GM18867 (cell line): ENCODE data around the gene SNTG2.
"Not testable (repeated sequence)": the region's sequence is repeated elsewhere in the genome, so short reads cannot be mapped to it uniquely, and the experiment has no call there.

Source experiments
- ATAC-seq: cut with Tn5 transposase; IDR thresholded peaks from one replicate; pipeline ENCODE4 v1.9.1; 2021; ENCODE audit warnings: mild to moderate bottlenecking, moderate library complexity; ENCODE audit not compliant: unreplicated experiment

Gene SNTG2

DNA sequence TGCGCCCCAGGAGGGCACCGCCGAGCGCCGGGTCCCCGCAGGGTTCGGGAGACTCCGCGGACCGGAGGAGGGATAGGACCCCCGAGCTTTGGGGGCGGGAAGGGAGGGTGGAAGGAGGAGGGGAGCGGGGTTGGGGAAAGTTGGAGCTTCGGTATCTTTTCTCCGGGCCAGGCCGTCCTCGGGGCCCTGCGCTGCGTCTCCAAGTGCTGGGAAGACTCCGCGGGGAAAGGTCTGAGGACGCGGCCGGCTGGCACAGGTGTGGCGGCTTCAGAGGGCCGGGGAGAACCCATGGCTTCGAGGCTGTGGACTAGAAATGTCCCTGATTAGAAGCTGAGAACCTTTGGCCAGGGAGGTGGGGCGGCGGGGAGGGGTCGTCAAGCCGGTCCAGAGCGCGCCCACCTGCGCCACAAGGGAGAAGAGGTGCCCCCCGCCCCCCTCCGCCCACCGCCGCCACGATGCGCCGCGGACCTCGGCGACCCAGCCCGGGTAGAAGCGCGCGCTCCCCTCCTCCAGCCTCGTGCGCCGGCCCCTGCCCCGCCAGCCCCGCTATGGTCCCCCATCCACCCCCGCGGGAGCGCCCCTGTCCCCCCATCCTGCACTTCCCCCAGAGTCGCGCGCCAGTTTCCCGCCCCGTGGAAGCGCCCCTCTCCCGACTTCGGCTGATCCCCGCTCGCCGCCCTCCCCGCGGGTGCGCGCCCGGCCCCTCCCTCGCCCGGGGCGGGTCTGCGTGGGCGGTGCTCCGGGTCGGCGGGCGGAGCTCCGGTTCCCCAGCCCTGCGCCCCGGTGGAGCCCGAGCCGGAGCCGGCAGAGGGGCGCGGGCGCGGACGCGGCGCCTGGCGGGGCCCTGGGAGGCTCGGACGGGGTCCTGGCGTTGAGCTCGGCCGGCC, at the start of gene SNTG2:
Gene SNTG2 (plus strand): TSS at position 770 of the 887 bp plus-strand sequence. CDS start 148 bp downstream, outside the sequence.
- ATAC-seq, result no peak

DNA sequence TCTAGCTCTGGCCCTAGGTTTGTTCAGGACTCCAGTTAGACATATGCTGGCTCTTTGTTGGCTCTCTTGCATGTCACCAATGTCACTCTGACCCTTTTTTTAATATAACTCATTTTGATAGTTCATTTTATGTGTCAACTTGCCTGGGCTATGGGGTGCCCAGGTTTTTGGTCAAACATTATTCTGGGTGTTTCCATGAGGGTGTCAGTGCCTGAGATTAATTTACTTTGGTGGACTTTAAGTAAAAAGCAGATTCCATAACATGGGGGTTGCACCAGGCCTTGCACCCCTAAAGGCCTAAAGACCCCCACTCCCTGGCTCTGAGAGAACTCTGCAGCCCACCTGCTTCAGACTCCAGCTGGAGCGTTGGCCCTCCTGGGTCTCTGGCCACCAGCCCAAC, 48.1 kb upstream of the SNTG2 start:
- no peak for ATAC-seq

GRCh38 chr2:903223-903900, 47.3 kb upstream of the SNTG2 start:
- no peak for ATAC-seq

GRCh38 chr2:904246-905024, 46.2 kb upstream of the SNTG2 start:
- no peak for ATAC-seq

DNA sequence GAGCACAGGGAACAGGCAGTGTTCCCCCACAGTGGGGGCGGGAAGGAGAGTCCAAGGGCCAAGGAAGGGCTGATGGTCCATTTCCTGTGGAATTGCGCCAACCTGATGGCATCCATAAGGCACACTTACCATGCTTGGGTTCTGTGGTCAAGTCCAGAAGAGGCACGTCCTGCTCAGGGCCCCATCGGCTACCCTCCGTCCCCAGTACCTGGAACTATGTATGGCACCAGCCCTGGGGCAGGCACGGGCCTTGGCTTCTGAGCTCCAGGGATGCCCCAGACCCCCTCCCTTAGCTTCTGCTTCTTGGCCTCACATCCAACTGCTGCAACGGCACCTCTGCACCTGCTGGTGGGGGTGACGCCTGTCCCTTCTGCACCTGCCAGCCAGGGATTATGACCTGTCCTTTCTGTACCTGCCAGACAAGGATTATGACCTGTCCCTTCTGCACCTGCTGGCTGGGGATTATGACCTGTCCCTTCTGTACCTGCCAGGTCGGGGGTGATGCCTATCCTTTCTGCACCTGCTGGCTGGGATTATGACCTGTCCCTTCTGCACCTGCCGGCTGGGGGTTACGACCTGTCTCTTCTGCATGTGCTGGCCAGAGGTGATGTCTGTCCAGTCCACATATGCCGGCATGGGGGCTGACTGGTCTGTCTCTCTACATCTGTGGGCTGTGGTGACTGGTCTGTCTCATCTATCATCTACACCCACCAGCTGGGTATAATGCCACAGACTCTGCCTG, 45.4 kb upstream of the SNTG2 start:
- ATAC-seq, result no peak

- ATAC-seq, result no peak
Observed at GRCh38 chr2:905833-906140, 44.9 kb upstream of the SNTG2 start.

DNA sequence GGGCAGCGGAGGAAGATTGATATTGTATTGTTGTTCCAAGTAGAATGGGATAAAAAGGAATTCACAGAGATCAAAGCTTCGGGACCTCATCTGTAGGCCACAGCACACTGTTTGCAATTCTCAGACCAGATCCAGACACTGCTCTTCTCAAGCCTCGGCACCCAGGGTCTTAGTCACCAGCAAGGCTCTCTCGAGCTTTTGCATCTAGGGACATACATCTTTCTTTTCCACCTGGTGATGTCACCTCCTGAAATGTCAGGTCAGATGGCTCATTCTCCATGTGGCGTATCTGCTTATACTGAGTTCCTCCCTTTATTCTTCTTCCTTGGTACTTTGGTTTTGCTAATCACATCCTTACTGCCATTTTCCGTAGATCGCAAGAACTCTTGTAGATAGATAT, 42.9 kb upstream of the SNTG2 start:
- no peak for ATAC-seq

DNA sequence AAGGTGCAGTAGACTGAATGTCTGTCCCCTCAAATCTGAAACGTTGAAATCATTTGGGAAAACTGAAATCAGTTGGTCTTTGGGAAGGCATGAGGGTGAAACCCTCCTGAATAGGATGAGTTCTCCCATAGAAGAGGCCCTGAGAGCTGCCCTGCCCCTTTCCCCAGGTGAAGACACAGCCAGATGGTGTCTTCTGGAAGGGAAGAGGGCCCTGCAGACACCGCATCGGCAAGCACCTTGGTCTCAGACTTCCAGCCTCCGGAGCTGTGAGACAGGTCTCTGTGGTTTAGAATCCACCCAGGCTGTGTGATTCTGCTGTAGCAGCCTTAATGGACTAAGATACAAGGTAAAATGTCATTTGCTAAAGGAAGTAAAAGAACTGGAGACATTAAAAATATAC, 42.1 kb upstream of the SNTG2 start:
- no peak for ATAC-seq

DNA sequence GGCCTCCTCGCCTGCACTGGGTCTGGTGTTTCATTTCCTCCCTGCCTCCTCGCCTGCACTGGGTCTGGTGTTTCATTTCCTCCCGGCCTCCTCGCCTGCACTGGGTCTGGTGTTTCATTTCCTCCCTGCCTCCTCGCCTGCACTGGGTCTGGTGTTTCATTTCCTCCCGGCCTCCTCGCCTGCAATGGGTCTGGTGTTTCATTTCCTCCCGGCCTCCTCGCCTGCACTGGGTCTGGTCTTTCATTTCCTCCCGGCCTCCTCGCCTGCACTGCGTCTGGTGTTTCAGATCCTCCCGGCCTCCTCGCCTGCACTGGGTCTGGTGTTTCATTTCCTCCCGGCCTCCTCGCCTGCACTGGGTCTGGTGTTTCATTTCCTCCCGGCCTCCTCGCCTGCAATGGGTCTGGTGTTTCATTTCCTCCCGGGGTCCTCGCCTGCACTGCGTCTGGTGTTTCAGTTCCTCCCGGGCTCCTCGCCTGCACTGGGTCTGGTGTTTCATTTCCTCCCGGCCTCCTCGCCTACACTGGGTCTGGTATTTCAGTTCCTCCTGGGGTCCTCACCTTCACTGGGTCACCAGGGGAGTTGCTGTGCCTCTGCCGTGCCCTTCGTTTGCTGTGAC, 40.8 kb upstream of the SNTG2 start:
- not testable (repeated sequence) for ATAC-seq

- ATAC-seq, result no peak
Observed at GRCh38 chr2:910698-911097, 40.0 kb upstream of the SNTG2 start.

GRCh38 chr2:915979-916378, 34.7 kb upstream of the SNTG2 start:
- ATAC-seq, result no peak

GRCh38 chr2:916935-917334, 33.7 kb upstream of the SNTG2 start:
- ATAC-seq, result no peak

DNA sequence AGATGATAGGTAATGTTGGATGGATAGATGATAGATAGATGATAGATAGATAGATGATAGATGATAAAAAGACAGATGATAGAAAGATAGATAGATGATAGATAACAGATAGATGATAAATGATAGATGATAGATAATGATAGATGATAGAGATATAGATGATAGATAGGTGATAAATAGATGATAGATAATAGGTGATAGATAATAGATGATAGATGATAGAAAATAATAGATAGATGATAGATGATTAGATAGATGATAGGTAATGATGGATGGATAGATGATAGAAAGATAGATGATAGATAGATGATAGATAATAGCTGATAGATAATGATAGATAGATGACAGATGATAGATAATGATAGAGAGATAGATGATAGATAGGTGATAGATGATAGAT, 31.0 kb upstream of the SNTG2 start:
- ATAC-seq, result no peak

DNA sequence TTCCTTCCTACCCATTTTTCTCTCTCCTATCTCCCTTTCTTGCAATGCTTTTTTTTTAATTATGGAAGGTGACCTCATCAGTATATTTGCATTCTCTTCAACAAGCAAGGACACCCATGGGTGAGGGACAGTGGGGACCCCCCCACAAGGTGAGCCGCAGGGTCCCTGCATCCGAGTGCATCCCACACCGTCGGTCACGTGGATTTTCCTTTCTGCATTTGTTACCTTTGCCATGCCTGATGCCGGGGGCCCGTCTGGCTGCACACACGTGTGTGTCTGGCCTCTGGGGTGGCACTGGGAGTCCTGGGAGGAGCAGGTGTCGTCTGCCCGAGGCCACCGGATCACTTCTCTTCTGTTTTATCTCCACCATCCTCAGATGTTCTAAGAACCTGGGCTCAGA, 30.1 kb upstream of the SNTG2 start:
- ATAC-seq, result no peak

- ATAC-seq, result no peak
Observed at GRCh38 chr2:920999-921398, 29.6 kb upstream of the SNTG2 start.

- ATAC-seq, result no peak
Observed at GRCh38 chr2:922185-922584, 28.5 kb upstream of the SNTG2 start.

DNA sequence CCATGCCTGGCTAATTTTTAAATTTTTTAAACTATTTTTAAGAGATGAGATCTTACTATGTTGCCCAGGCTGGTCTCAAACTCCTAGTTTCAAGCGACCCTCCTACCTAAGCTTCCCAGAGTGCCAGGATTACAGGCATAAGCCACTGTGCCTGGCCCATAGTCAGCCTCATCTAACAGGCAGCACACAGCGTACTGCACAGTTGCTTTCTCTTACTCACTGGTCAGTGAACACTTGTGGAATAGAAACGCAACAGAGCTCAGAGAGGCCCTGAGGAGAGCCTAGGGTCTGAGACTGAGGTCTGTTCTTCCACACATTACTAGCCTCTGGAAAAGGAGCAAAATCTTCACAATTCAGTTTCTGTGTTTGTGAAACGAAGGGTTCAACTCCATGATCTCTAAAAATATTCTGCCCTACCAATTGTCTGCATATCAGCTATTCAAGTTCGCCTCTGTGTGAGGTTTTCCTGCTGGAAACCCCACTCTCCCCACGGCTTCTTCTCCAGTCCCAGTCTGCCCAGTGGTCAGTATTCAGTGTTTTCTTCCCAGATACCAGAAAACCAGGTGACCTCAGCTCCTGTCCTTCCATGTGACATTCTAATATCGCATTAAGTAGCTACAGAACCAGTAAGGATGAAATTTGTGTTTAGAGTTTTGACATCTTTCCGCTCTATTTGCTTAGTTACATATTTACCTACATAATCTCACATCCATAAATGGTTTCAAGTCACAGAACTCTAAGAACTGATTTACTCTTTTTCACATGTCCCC, 26.6 kb upstream of the SNTG2 start:
- ATAC-seq, result no peak

DNA sequence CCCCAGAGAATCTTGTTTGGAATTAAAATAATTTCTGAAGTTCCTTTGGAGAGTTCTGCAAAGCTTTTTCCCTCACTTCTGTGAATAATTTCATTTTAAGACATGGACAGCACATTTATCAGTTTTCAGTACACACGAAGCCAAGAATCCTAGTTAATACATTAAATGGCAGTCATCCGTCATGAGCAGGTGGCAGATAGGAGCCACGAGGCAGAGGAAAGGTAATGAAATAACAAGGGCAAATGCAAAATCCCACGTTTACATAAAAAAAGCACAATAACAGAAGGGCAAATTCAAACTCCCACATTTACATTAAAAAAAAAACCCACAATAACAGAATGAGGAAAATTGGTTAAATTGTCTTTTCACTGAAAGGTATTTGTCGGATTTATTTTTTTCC, 25.9 kb upstream of the SNTG2 start:
- no peak for ATAC-seq

DNA sequence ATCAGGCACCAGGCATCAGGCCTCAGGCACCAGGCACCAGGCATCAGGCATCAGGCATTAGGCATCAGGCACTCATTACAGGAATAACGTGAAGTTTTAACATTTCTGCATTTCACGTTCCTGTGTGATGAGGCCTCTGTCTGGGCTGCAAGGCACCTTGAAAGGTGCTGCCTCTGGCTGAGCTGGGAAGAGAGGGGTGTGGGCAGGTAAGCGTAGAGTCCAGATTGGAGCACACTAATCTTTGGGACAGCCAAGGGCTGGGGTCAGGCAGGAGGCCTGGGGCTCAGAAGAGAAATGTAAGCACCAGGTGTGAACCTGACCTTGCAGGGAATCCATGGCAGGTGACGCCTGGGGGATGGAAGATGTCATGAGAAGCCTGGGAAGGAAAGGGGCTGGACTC, 25.3 kb upstream of the SNTG2 start:
- no peak for ATAC-seq

DNA sequence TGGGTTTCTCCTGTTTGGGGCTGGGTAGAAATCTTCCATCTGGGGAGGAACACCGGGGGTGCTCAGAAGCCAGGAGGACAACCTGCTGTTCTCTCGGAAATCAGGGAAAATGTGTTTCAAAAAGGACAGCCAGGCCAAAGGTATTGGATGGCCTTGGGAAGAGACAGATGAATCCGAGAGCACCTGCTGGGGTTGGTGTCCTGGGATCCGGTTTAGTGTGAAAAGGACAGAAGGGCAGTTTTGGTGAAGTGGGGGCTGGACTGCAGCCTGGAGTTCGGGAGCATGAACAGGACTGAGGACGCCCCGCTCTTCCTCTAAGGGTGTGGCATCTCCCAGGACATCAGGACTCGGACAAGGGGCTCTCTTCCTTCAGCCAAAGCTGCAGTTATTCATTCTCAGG, 24.9 kb upstream of the SNTG2 start:
- no peak for ATAC-seq
